SK-N-SH (cell line): ENCODE results near the gene ZNRF1.

Experiments
- EZH2phosphoT487 ChIP-seq: fragments of 200-600 bp; sonication (generic); IDR thresholded peaks from 2 replicates; pipeline ENCODE4 v1.6.1; 2017; ENCODE audit warnings: low read depth, mixed run types, mild to moderate bottlenecking, antibody characterized with exemption, moderate library complexity, borderline replicate concordance
- NFIC ChIP-seq: IDR thresholded peaks from 2 replicates; pipeline ENCODE4 v1.4.0; 2012; ENCODE audit warnings: borderline replicate concordance
- POLR2AphosphoS5 ChIP-seq: IDR thresholded peaks from 2 replicates; pipeline ENCODE4 v1.6.1; 2012; ENCODE audit warnings: low read depth, low read length
- RFX5 ChIP-seq: IDR thresholded peaks from 2 replicates; pipeline ENCODE4 v1.6.1; 2012; ENCODE audit warnings: mild to moderate bottlenecking, improper control_type of control experiment, low read length
- SMC3 ChIP-seq: IDR thresholded peaks from 2 replicates; pipeline ENCODE4 v1.6.1; 2012; ENCODE audit warnings: low read depth, low read length, improper control_type of control experiment
- TCF12 ChIP-seq: IDR thresholded peaks from 2 replicates; pipeline ENCODE4 v1.4.0; 2012
- YY1 ChIP-seq: IDR thresholded peaks from 2 replicates; pipeline ENCODE4 v1.4.0; 2012; ENCODE audit warnings: low read depth, mild to moderate bottlenecking
- TF ChIP-seq, protein P1 (sequence below): fragments of 200-600 bp; sonication (generic); IDR thresholded peaks from 2 replicates; pipeline ENCODE4 v1.6.1; 2017; ENCODE audit warnings: antibody characterized with exemption, mild to moderate bottlenecking, moderate library complexity
- TF ChIP-seq, protein P2 (sequence below): IDR thresholded peaks from 2 replicates; pipeline ENCODE4 v1.6.1; 2012; ENCODE audit warnings: mild to moderate bottlenecking, low read depth, low read length, moderate library complexity
- TF ChIP-seq, protein P3 (sequence below): IDR thresholded peaks from 2 replicates; pipeline ENCODE4 v1.4.0; 2012; ENCODE audit warnings: low read depth, borderline replicate concordance

DNA sequence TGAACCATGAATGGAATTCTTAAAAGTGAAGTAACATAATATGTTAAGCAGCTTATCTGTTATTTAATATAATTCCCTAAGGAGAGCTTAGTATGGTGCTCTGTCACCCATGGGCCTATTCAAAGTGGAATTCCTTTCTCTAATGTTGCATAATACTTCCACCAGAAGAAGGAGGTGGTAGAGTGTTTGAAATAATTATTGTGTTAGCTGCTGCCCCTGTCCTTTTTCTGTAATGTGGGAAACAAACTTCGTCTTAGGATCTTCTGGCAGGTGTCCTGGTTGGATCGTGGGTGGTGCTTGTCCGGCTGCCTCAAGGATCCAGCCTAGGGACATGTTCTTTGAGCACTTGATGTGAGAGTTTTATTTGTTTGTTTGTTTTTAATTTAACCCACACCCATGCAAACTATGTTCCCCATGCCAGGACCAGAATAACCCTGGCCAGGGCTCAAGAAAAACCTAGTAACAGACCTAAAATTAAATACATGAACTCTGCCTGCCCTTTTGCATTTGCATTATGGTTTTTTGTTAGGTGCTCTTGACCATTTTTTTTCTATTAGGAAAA is 46.1 kb downstream of the ZNRF1 start:
- TF ChIP-seq, protein P1, sequence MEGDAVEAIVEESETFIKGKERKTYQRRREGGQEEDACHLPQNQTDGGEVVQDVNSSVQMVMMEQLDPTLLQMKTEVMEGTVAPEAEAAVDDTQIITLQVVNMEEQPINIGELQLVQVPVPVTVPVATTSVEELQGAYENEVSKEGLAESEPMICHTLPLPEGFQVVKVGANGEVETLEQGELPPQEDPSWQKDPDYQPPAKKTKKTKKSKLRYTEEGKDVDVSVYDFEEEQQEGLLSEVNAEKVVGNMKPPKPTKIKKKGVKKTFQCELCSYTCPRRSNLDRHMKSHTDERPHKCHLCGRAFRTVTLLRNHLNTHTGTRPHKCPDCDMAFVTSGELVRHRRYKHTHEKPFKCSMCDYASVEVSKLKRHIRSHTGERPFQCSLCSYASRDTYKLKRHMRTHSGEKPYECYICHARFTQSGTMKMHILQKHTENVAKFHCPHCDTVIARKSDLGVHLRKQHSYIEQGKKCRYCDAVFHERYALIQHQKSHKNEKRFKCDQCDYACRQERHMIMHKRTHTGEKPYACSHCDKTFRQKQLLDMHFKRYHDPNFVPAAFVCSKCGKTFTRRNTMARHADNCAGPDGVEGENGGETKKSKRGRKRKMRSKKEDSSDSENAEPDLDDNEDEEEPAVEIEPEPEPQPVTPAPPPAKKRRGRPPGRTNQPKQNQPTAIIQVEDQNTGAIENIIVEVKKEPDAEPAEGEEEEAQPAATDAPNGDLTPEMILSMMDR, result no peak
- TF ChIP-seq YY1 (no peak), RFX5 (no peak), EZH2phosphoT487 (no peak), NFIC (no peak), TCF12 (no peak), POLR2AphosphoS5 (no peak), SMC3 (no peak)
- TF ChIP-seq, protein P2, sequence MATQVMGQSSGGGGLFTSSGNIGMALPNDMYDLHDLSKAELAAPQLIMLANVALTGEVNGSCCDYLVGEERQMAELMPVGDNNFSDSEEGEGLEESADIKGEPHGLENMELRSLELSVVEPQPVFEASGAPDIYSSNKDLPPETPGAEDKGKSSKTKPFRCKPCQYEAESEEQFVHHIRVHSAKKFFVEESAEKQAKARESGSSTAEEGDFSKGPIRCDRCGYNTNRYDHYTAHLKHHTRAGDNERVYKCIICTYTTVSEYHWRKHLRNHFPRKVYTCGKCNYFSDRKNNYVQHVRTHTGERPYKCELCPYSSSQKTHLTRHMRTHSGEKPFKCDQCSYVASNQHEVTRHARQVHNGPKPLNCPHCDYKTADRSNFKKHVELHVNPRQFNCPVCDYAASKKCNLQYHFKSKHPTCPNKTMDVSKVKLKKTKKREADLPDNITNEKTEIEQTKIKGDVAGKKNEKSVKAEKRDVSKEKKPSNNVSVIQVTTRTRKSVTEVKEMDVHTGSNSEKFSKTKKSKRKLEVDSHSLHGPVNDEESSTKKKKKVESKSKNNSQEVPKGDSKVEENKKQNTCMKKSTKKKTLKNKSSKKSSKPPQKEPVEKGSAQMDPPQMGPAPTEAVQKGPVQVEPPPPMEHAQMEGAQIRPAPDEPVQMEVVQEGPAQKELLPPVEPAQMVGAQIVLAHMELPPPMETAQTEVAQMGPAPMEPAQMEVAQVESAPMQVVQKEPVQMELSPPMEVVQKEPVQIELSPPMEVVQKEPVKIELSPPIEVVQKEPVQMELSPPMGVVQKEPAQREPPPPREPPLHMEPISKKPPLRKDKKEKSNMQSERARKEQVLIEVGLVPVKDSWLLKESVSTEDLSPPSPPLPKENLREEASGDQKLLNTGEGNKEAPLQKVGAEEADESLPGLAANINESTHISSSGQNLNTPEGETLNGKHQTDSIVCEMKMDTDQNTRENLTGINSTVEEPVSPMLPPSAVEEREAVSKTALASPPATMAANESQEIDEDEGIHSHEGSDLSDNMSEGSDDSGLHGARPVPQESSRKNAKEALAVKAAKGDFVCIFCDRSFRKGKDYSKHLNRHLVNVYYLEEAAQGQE, result no peak
- TF ChIP-seq, protein P3, sequence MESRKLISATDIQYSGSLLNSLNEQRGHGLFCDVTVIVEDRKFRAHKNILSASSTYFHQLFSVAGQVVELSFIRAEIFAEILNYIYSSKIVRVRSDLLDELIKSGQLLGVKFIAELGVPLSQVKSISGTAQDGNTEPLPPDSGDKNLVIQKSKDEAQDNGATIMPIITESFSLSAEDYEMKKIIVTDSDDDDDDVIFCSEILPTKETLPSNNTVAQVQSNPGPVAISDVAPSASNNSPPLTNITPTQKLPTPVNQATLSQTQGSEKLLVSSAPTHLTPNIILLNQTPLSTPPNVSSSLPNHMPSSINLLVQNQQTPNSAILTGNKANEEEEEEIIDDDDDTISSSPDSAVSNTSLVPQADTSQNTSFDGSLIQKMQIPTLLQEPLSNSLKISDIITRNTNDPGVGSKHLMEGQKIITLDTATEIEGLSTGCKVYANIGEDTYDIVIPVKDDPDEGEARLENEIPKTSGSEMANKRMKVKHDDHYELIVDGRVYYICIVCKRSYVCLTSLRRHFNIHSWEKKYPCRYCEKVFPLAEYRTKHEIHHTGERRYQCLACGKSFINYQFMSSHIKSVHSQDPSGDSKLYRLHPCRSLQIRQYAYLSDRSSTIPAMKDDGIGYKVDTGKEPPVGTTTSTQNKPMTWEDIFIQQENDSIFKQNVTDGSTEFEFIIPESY, result no peak
